ENCODE measurements around the gene TACR1. TPM values are rescaled to one million over a fixed set of nuclear protein-coding genes. Genes with fewer than 3 reads are reported as not detected.

Gene TACR1
- polyA plus RNA-seq, 1 of the 3 experiments (the other 2 are of a cell fraction): under 0.01 TPM

DNA sequence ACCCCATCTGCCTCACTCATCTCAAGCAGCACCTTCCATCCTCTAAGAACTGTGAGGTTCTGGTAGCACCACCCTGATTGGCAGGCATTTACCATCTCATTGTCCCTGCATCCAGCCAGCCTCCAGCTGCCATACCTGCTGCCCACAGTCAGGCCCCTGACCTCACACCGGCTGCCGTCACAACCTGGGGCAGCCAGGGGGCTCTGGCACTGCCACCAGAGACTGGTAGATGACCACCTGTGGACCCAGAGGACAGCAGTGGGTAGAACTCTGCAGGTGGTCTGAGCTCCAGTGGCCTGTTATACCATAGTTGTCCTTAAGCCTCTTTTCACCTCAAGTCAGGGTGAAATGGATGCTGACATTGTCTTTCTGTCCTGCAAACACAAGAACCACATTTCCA, 171.4 kb downstream of the TACR1 start:
- H3K9ac ChIP-seq: no peak overlapping the region
- no peaks in the 10 kb centered on the region for H3K9me2 ChIP-seq
- H3K36me3 ChIP-seq (replicated peaks in 1 of 2; ENCODE audit: control insufficient read depth in 1 of 2, insufficient read depth in 2 of 2, low read length in 1 of 2): no peaks in the 10 kb centered on the region
- no peak overlapping the region for H2AFZ ChIP-seq (ENCODE audit: low read depth)
- H3K9me3 ChIP-seq: no peaks in the 10 kb centered on the region
- TF ChIP-seq JUND (IDR thresholded peaks at IDR 0.05) (no peak), YY1 (IDR thresholded peaks at IDR 0.05; ENCODE audit: low read depth) (no peak), CHD2 (IDR thresholded peaks at IDR 0.05; ENCODE audit: low read length, partially characterized antibody) (no peak), TCF12 (IDR thresholded peaks at IDR 0.05) (no peak), RFX5 (IDR thresholded peaks at IDR 0.05; ENCODE audit: low read length) (no peak)
- TF ChIP-seq, protein P1, sequence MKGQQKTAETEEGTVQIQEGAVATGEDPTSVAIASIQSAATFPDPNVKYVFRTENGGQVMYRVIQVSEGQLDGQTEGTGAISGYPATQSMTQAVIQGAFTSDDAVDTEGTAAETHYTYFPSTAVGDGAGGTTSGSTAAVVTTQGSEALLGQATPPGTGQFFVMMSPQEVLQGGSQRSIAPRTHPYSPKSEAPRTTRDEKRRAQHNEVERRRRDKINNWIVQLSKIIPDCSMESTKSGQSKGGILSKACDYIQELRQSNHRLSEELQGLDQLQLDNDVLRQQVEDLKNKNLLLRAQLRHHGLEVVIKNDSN (IDR thresholded peaks at IDR 0.05; ENCODE audit: borderline replicate concordance, low read depth): no peak
- TF ChIP-seq, protein P2, sequence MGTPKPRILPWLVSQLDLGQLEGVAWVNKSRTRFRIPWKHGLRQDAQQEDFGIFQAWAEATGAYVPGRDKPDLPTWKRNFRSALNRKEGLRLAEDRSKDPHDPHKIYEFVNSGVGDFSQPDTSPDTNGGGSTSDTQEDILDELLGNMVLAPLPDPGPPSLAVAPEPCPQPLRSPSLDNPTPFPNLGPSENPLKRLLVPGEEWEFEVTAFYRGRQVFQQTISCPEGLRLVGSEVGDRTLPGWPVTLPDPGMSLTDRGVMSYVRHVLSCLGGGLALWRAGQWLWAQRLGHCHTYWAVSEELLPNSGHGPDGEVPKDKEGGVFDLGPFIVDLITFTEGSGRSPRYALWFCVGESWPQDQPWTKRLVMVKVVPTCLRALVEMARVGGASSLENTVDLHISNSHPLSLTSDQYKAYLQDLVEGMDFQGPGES (IDR thresholded peaks at IDR 0.05; ENCODE audit: low read depth, low read length): no peak
- H3K27ac ChIP-seq (ENCODE audit: low read depth in 2 of 2, low read length in 1 of 2): no peak overlapping the region
- no peaks in the 10 kb centered on the region for H3K27me3 ChIP-seq (ENCODE audit: insufficient read depth)
- ChIA-PET CTCF (interaction anchor here (1.0 kb wide), 1 partner anchor 25 kb away, joined by 4 read pairs; no protein-coding TSS in a partner anchor), POLR2A (no interaction called here)
- WGBS (ENCODE audit: low lambda C conversion rate): 94% methylated on average over 2 of the region's 2 CpGs
- no peaks in the 10 kb centered on the region for H3K79me2 ChIP-seq (ENCODE audit: insufficient read depth)
- no peaks in the 10 kb centered on the region for H4K20me1 ChIP-seq (ENCODE audit: insufficient read depth)
- H3F3A ChIP-seq (replicated peaks; ENCODE audit: insufficient read depth): no peaks in the 10 kb centered on the region
- H3K4me1 ChIP-seq (ENCODE audit: control insufficient read depth in 1 of 2, insufficient read depth in 2 of 2, low read depth in 1 of 2, low read length in 1 of 2): no peaks in the 10 kb centered on the region
- H3K4me3 ChIP-seq (ENCODE audit: low read depth in 2 of 2, low read length in 1 of 2): no peak overlapping the region
- DNase-seq: no peak
- no peak overlapping the region for H3K4me2 ChIP-seq

GRCh38 chr2:75025633-75026380, 173.5 kb downstream of the TACR1 start:
- no peak overlapping the region for H3K4me2 ChIP-seq
- no peak for DNase-seq
- H3F3A ChIP-seq (replicated peaks; ENCODE audit: insufficient read depth): no peaks in the 10 kb centered on the region
- ChIA-PET POLR2A (no interaction called here), CTCF (no interaction called here)
- no peaks in the 10 kb centered on the region for H3K79me2 ChIP-seq (ENCODE audit: insufficient read depth)
- TF ChIP-seq SIN3A (IDR thresholded peaks at IDR 0.05; ENCODE audit: borderline replicate concordance, low read depth, low read length) (no peak), TAF1 (IDR thresholded peaks at IDR 0.05; ENCODE audit: borderline replicate concordance, low read depth, low read length) (no peak), ELF1 (IDR thresholded peaks at IDR 0.05) (no peak), RCOR1 (IDR thresholded peaks at IDR 0.05; ENCODE audit: low read length) (no peak), RAD21 (IDR thresholded peaks at IDR 0.05; ENCODE audit: low read length) (no peak), RXRA (IDR thresholded peaks at IDR 0.05; ENCODE audit: borderline replicate concordance, low read depth) (no peak)
- TF ChIP-seq, protein P3, sequence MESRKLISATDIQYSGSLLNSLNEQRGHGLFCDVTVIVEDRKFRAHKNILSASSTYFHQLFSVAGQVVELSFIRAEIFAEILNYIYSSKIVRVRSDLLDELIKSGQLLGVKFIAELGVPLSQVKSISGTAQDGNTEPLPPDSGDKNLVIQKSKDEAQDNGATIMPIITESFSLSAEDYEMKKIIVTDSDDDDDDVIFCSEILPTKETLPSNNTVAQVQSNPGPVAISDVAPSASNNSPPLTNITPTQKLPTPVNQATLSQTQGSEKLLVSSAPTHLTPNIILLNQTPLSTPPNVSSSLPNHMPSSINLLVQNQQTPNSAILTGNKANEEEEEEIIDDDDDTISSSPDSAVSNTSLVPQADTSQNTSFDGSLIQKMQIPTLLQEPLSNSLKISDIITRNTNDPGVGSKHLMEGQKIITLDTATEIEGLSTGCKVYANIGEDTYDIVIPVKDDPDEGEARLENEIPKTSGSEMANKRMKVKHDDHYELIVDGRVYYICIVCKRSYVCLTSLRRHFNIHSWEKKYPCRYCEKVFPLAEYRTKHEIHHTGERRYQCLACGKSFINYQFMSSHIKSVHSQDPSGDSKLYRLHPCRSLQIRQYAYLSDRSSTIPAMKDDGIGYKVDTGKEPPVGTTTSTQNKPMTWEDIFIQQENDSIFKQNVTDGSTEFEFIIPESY (IDR thresholded peaks at IDR 0.05; ENCODE audit: borderline replicate concordance, low read depth): no peak
- TF ChIP-seq, protein P4, sequence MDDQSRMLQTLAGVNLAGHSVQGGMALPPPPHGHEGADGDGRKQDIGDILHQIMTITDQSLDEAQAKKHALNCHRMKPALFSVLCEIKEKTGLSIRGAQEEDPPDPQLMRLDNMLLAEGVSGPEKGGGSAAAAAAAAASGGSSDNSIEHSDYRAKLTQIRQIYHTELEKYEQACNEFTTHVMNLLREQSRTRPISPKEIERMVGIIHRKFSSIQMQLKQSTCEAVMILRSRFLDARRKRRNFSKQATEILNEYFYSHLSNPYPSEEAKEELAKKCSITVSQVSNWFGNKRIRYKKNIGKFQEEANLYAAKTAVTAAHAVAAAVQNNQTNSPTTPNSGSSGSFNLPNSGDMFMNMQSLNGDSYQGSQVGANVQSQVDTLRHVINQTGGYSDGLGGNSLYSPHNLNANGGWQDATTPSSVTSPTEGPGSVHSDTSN (IDR thresholded peaks at IDR 0.05): no peak
- no peaks in the 10 kb centered on the region for H3K9me2 ChIP-seq
- 95% methylated on average over 2 of the region's 2 CpGs for WGBS (ENCODE audit: low lambda C conversion rate)
- H2AFZ ChIP-seq (ENCODE audit: low read depth): no peak overlapping the region
- H3K27me3 ChIP-seq (ENCODE audit: insufficient read depth): no peaks in the 10 kb centered on the region
- no peaks in the 10 kb centered on the region for H3K4me1 ChIP-seq (ENCODE audit: control insufficient read depth in 1 of 2, insufficient read depth in 2 of 2, low read depth in 1 of 2, low read length in 1 of 2)
- no peak overlapping the region for H3K9ac ChIP-seq
- H3K36me3 ChIP-seq (replicated peaks in 1 of 2; ENCODE audit: control insufficient read depth in 1 of 2, insufficient read depth in 2 of 2, low read length in 1 of 2): no peaks in the 10 kb centered on the region
- H3K9me3 ChIP-seq: no peaks in the 10 kb centered on the region
- no peak overlapping the region for H3K27ac ChIP-seq (ENCODE audit: low read depth in 2 of 2, low read length in 1 of 2)
- no peaks in the 10 kb centered on the region for H4K20me1 ChIP-seq (ENCODE audit: insufficient read depth)
- no peak overlapping the region for H3K4me3 ChIP-seq (ENCODE audit: low read depth in 2 of 2, low read length in 1 of 2)
